Non-pigmented ciliary epithelial cell (primary cell): ENCODE results near the gene TNNT1.

Experiments used
- DNase-seq: peaks from one replicate; pipeline ENCODE4 v3.0.0-alpha.2; 2010; ENCODE audit warnings: low read depth

The TNNT1 gene

DNA sequence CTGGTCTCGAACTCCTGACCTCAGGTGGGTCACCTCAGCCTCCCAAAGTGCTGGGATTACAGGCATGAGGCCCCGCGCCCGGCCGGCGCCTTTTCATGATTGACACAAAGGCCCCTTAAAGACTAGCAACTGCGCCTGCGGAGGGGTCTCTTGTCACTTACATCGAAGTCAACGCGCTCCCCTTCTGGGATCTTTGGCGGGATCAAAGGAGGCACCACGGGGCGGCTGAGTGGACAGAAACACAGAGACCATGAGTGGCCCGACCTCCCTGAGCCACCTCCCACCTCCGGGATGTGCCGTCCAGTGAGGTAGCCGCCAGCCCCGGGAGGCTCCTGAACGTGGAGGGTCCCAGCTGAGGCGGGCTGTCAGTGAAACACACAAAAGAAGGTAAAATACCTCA, 7.3 kb downstream of the TNNT1 start:
- no peak for DNase-seq

DNA sequence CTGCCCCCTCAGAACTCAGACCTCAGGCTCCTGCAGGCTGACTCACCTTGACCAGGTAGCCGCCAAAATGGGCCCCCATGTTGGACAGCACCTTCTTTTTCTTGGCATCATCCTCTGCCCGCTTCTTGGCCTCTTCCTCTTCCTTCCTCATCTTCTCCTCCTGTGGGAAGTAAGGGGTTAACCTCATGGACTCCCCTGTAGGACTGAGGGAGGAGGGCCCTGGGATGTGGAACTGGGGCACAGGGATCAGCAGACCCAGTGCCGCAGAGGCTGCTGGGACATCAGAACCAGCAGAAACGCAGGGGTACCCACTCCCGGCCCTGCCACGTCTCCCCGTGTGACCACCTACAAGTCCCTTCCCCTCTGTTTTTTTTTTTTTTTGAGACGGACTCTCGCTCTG, 11.1 kb downstream of the TNNT1 start:
- no peak for DNase-seq

DNA sequence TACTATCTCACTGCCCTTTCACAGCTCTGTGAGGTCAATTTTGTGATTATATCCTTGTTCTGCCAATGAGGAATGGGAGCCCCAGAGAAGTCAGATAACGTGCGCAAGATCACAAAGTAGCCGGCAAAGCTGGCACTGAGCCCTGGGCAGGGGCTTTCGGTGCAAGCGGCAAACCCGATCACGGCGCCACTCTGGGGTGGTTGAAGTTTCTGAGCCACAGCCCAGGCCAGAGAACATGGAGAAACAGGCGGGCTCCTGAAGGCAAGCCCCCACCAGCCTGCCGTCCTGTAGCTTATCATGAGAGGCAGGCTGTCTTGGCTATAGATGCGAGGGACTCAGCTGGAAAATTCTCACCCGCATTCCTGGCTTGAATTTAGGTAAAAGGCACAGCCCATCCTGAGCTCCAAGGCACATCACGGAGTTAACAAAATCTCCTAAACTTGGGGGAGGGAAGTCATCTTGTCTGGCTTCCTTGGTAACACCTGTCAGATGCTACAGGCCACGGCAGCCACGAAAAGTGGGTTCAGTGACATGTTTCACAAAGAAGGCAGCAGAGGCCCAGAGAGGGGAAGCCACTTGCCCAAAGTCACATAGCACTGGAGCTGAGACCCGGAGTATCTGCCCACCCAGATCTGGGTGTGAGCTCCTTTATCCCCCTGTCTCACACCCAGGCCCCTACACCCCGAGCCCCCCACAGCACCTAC, 12.5 kb downstream of the TNNT1 start:
- no peak for DNase-seq

DNA sequence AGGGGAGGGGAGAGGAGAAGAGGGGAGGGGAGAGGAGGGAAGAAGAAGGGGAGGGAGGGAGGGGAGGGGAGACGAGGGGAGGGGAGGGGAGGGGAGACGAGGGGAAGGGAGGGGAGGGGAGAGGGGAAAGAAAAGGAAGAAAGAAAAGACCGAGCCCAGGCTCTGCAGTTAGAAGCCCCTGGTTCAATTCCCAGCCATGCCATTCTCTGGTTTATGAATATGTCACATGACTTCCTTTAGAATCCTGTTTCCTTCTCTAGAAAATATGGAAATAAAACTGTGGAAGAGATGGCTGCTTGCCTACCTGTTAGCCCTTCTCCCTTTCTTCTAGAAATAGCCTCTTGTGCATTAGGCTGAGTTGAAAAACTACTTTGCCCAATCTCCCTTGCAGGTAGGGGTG, 14.3 kb downstream of the TNNT1 start:
- no peak for DNase-seq

DNA sequence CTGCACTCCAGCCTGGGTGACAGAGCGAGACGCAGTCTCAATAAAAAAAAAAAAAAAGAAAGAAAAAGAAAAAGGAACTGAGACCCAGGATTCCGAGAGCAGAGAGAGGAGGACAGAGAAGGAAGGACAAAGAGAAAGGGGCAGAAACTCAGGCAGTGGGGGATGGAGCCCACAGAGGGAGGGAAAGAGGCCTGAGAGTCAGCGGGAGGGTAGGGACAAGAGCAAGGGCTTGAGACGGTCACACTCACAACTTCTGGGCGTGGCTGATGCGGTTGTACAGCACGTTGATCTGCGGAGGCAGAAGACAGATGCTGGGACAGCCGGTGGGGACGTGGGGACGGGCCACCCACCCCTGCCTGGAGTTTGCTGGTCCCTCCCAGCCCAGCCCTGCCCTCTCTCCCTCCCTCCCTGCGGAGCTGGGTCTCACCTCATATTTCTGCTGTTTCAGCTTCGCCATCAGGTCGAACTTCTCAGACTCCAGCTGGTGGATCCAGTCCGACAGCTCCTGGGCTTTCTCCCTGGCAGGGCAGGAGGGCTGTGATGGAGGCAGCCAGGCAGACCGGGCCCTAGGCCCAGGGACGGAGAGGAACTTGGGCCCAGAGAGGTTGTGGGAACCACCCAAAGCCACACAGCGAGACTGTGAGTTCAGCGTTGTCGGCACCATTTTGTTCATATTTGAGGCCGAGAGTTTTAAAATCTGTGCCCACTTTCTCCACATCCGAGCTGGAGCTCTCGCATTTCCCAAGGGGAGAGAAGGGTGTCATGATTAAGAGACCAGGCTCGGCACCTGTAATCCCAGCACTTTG, 15.2 kb downstream of the TNNT1 start:
- DNase-seq = no peak

DNA sequence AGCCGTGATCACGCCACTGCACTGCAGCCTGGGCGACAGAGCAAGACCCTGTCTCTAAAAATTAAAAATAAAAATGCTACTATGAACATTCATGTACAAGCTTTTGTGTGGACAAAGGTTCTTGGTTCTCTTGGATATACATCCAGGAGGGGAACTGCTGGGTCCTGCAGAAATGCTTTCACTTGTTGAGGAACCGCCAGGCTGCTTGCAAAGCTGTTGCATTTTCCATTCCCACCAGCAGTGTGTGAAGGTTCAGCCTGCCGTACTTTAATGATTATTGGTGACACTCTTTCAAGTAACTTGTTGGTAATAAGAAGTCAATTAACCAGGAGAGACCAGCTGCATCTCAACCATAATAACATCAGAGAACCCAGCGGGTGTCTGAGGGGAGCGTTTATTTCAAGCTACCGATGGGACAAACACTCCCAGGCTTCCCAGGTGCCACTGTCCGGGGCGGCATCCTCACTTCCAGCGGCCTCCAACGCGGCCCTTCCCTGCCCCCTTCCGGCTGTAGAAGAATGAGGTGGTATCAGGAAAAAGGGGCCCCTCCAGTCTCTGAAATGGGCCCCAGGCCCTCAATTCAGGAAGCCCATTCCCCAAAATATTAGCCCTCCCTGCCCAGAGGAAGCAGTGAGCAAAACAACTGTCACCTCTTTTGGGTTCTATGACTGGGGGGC, 16.4 kb downstream of the TNNT1 start:
- no peak for DNase-seq

DNA sequence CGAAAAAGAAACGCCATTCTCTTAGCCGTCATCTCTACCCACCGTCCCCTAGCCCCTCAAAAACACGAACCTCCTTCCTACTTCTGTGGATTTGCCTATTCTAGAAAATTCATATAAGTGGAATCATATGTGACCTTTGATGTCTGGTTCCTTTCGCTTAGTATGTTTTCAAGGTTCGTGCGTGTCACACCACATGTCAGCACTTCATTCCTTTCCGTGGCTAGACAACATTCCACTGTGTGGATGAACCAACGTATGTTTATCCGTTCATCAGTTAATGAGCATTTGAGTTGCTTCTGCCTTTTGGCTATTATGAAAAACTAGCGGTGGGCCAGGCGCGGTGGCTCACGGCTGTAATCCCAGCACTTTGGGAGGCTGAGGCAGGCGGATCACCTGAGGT, 17.6 kb downstream of the TNNT1 start:
- DNase-seq = no peak

DNA sequence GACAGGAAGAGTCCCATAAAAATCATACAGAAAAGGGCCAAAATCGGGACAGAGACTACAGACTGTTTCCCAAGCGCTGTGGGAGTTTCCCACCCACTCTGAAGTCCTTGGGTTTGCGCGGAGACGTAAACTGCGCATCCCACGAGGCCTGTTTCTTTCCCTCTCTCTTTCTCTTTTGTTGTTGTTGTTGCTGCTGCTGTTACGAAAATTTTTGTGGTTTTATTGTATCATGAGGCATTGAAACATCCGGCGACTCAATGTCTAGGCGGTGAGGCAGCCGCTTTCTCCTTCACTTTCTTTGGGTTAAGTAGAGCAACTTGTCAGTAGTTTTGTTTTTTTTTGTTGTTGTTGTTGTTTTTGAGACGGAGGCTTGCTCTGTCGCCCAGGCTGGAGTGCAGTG, 30.0 kb downstream of the TNNT1 start:
- no peak for DNase-seq

DNA sequence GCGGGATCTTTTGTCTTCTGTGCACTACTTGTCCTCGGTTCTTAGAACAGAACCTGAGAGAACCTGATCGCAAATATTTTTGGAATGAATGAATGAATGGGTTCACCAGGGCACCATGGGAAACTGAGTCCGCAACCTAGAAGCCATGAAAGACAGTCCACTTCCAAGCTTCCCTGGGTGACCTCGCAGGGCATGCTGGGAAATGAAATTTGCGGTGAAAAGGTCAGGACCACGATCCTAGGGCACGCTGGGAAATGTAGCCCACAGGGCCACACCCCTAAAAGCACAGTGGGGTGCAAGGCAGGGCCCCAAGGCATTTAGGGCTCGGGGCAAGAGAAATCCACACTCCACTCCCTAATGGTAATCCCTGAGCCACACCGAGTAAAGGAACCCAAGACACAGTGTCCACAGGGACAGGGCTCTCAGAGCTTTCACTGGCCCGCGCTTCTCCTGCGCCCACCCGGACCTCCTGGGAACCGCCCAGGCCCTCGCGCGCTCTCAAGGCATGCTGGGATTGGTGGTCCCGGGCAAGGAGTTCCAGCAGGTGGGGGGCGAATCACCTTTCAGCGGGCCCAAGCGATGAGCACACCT, 30.5 kb downstream of the TNNT1 start:
- DNase-seq = no peak

DNA sequence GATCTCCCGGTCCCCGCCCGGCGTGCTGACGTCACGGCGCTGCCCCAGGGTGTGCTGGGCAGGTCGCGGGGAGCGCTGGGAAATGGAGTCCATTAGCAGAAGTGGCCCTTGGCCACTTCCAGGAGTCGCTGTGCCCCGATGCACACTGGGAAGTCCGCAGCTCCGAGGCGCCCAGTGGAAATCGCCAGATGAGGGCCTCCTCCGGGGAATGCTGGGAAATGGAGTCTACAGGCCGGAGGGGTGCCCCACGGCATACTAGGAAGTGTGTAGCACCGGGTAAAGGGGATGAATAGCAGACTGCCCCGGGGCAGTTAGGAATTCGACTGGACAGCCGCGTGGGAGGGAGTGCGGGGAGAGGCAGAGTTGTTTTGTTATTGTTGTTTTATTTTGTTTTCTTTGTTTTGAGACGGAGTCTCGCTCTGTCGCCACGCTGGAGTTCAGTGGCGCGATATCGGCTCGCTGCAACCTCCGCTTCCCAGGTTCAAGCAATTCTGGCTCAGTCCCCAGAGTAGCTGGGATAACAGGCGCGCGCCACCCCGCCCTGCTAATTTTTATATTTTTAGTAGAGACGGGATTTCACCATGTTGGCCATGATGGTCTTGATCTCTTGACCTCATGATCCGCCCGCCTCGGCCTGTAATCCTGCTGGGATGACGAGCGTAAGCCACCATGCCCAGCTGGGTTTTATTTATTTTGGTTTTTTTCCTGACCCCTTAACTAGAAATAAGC, 31.2 kb downstream of the TNNT1 start:
- DNase-seq = peak; percentile 94

DNA sequence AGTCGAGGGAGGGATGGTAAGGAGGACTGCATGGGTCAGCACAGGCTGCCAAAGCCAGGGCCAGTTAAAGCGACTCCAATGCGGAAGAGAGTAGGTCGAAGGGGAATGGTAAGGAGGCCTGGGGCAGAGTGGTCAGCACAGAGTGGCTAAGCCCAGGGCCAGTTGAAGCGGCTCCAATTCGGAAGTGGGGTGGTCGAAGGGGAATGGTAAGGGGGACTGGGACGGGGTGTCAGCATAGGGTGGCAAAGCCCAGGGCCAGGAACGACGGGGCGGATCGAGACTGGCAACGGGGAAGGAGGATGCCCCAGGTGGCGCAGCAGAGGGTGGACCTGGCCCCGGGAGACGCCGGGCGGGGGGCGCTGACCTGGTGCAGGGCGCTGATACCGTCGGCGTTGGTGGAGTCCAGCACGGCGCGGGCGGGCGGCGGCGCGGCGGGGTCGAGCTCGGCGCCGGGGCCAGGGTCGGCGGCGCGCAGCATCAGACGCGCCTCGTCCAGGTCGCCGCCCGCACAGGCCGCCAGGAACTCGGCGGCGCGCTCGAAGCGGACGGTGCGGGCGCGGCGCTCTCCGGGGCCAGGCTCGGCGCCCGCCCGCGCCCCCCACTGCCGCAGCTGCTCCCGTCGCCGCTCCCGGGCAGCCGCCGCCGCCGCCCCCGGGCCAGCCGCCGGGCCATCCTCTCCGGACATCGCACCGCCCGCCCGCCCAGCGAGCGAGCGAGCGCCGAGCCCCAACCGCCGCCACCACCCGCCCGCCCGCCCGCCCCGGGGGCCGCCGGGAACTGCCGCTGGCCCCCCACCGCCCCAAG, 31.9 kb downstream of the TNNT1 start, which contains the start of gene PPP1R12C:
PPP1R12C (minus strand) TSS at position 779 of the 804 bp plus-strand sequence; CDS start at position 685, 94 bp downstream.
- DNase-seq = no peak

DNA sequence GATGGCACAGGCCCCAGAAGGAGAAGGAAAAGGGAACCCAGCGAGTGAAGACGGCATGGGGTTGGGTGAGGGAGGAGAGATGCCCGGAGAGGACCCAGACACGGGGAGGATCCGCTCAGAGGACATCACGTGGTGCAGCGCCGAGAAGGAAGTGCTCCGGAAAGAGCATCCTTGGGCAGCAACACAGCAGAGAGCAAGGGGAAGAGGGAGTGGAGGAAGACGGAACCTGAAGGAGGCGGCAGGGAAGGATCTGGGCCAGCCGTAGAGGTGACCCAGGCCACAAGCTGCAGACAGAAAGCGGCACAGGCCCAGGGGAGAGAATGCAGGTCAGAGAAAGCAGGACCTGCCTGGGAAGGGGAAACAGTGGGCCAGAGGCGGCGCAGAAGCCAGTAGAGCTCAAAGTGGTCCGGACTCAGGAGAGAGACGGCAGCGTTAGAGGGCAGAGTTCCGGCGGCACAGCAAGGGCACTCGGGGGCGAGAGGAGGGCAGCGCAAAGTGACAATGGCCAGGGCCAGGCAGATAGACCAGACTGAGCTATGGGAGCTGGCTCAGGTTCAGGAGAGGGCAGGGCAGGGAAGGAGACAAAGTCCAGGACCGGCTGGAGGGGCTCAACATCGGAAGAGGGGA, 32.7 kb downstream of the TNNT1 start:
- DNase-seq = no peak

DNA sequence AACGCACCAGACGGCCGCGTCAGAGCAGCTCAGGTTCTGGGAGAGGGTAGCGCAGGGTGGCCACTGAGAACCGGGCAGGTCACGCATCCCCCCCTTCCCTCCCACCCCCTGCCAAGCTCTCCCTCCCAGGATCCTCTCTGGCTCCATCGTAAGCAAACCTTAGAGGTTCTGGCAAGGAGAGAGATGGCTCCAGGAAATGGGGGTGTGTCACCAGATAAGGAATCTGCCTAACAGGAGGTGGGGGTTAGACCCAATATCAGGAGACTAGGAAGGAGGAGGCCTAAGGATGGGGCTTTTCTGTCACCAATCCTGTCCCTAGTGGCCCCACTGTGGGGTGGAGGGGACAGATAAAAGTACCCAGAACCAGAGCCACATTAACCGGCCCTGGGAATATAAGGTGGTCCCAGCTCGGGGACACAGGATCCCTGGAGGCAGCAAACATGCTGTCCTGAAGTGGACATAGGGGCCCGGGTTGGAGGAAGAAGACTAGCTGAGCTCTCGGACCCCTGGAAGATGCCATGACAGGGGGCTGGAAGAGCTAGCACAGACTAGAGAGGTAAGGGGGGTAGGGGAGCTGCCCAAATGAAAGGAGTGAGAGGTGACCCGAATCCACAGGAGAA, 33.5 kb downstream of the TNNT1 start:
- no peak for DNase-seq

DNA sequence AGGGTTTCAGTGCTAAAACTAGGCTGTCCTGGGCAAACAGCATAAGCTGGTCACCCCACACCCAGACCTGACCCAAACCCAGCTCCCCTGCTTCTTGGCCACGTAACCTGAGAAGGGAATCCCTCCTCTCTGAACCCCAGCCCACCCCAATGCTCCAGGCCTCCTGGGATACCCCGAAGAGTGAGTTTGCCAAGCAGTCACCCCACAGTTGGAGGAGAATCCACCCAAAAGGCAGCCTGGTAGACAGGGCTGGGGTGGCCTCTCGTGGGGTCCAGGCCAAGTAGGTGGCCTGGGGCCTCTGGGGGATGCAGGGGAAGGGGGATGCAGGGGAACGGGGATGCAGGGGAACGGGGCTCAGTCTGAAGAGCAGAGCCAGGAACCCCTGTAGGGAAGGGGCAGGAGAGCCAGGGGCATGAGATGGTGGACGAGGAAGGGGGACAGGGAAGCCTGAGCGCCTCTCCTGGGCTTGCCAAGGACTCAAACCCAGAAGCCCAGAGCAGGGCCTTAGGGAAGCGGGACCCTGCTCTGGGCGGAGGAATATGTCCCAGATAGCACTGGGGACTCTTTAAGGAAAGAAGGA, 34.4 kb downstream of the TNNT1 start:
- no peak for DNase-seq

DNA sequence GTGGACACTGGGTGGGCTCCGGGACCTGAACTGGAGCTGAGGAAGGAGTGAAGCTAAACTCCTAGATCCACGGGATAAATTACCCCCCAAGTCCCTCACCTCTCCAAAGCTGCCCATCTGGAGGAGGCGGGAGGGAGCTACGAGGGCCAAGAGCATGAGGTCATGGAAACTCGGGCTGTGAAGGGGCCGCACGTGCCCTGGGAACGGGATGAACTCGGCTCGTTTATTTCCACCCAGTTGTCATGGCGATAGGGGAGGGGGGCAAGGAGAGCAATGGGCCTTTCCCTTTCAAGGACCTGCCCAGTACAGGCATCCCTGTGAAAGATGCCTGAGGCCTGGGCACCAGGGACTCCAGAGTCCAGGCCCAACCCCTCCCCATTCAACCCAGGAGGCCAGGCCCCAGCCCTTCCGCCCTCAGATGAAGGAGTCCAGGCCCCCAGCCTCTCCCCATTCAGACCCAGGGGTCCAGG, 35.4 kb downstream of the TNNT1 start:
- peak; percentile 59 for DNase-seq

DNA sequence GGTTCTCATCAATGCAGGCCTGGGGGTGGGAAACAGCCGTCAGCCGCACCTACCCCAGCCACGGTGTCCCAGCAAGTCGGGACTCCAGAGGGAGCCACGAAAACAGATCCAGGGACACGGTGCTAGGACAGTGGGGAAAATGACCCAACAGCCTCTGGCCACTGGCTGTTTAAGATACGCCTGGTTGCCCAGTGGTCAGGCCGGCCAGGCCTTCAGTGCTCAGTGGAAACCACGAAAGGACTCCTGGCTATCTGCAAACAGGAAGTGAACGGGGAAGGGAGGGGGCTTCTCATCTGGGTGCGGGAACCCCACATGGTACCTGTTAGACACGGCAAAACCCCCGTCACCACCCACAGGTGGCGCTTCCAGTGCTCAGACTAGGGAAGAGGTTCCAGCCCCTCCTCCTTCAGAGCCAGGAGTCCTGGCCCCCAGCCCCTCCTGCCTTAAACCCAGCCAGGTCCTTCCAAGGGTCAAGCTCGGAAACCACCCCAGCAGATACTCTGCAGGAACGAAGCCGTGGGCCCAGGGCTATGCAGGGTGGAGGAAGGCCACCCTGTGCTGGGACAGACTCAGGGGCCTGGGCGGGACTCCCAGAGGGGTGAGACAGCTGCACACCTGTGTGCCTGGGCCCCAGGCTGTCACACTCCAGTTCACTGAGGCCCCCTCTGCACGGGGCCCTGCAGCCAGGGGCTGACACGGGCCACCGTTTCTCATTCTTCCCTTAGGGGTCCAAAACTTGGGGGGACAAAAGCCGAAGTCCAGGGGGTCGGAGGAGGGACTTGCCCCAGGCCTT, 36.0 kb downstream of the TNNT1 start:
- no peak for DNase-seq

DNA sequence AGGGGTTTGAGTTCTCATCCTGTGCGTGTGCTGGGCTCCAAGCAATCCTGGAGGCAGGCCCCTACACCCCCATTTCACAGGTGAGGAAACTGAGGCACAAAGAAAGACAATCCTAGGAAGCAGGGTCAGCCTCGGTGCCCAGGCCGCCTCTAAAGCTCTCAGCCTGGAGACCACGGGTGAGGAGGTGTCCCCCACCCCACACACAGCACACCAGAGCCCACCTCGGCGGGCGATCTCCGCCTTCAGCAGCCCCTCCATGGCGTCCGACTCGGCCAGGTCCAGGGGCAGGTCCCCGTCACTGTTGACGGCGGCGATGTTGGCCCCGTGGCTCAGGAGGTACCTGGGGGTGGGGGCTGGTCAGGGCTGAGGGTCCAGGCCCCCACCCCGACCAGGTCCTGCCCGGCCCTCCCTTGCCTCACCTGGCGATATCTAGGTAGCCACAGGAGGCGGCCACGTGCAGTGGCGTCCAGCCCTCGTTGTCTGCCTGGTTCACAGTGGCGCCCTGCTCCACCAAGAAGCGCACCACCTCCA, 36.7 kb downstream of the TNNT1 start:
- no peak for DNase-seq

DNA sequence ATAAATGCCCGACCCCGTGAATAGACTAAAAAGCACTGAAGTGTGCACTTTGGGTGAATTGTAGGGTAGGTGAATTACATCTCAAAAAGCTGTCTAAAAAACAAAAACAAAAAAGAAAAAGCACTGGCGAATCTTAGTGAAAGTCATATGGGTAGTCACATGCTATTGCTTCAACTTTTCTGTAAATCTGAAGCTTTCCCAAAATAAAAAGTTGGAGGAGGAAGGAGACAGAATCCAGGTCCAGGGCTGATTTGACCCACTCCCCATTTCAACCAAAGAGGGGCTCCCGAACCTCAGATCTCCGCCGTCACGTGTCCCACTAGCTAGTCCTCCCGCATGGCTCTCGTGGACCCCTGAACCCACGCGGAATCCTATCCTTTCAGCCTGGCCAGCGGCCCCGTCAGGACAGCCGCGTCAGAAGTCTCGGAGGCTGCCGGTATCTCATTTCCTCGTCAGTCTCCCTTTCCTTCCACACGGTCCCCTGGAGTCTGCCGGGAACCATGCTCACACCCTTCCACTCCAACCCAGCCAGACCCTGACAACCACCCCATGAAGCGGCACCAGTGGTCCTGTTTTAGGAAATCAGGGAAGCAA, 37.7 kb downstream of the TNNT1 start:
- DNase-seq = no peak
